GM12878 (cell line): ENCODE measurements around the gene PTP4A1. TPM values are rescaled to one million over a fixed set of nuclear protein-coding genes. Genes with fewer than 3 reads are reported as not detected.

ENCODE experiments used
- ATF7 ChIP-seq: fragments of 450-650 bp; IDR thresholded peaks from 2 replicates; pipeline ENCODE4 v1.6.1; 2016; ENCODE audit warnings: low read depth, mild to moderate bottlenecking
- BRCA1 ChIP-seq: IDR thresholded peaks from 2 replicates; pipeline ENCODE4 v1.6.1; 2011; ENCODE audit warnings: low read depth, low read length, improper control_type of control experiment
- CBFB ChIP-seq: IDR thresholded peaks from 2 replicates; pipeline ENCODE4 v1.6.1; 2016; ENCODE audit warnings: antibody characterized with exemption, low read depth
- CREB1 ChIP-seq: IDR thresholded peaks from 2 replicates; pipeline ENCODE4 v1.6.1; 2012; ENCODE audit warnings: low read depth, mild to moderate bottlenecking, inconsistent platforms
- CTCF ChIP-seq, 3 experiments: IDR thresholded peaks in 2 of 3; conservative IDR thresholded peaks in 1 of 3; 2 replicates each; pipeline ENCODE4 v1.5.1; 2011; ENCODE audit warnings: low read depth in 3 of 3, low read length in 3 of 3, mild to moderate bottlenecking in 3 of 3, control low read depth in 2 of 3, moderate library complexity in 2 of 3, inconsistent platforms in 1 of 3, mixed read lengths in 1 of 3; ENCODE audit not compliant: control insufficient read depth in 2 of 3, insufficient read depth in 1 of 3; ENCODE audit errors: extremely low read depth in 1 of 3
- FOXM1 ChIP-seq: IDR thresholded peaks from 2 replicates; pipeline ENCODE4 v1.6.1; 2012; ENCODE audit warnings: low read depth, mild to moderate bottlenecking, inconsistent platforms, low read length, moderate library complexity
- KDM1A ChIP-seq: fragments of 200-600 bp; sonication (generic); IDR thresholded peaks from 2 replicates; pipeline ENCODE4 v1.6.1; 2016; ENCODE audit warnings: borderline replicate concordance
- LARP7 ChIP-seq: fragments of 450-650 bp; IDR thresholded peaks from 2 replicates; pipeline ENCODE4 v1.6.1; 2017; ENCODE audit warnings: mild to moderate bottlenecking
- NBN ChIP-seq: fragments of 450-650 bp; IDR thresholded peaks from 2 replicates; pipeline ENCODE4 v1.6.1; 2016
- RFX5 ChIP-seq: IDR thresholded peaks from 2 replicates; pipeline ENCODE4 v1.6.1; 2011; ENCODE audit warnings: low read depth, low read length, improper control_type of control experiment
- RUNX3 ChIP-seq: IDR thresholded peaks from 2 replicates; pipeline ENCODE4 v1.6.1; 2012; ENCODE audit warnings: low read length, inconsistent platforms
- SREBF1 ChIP-seq: IDR thresholded peaks from 2 replicates; pipeline ENCODE4 v1.6.1; 2012; ENCODE audit warnings: mild to moderate bottlenecking, low read length
- SUPT20H ChIP-seq: IDR thresholded peaks from 2 replicates; pipeline ENCODE4 v1.6.1; 2011; ENCODE audit warnings: low read depth, mild to moderate bottlenecking, low read length, moderate library complexity, borderline replicate concordance; ENCODE audit not compliant: control insufficient read depth
- TARDBP ChIP-seq: IDR thresholded peaks from 2 replicates; pipeline ENCODE4 v1.6.1; 2016; ENCODE audit warnings: borderline replicate concordance
- TBL1XR1 ChIP-seq: IDR thresholded peaks from 2 replicates; pipeline ENCODE4 v1.6.1; 2012; ENCODE audit warnings: low read depth, low read length, improper control_type of control experiment
- YY1 ChIP-seq: IDR thresholded peaks from 2 replicates; pipeline ENCODE4 v1.6.1; 2011; ENCODE audit warnings: low read depth, mild to moderate bottlenecking, low read length
- ZBTB40 ChIP-seq: fragments of 450-650 bp; IDR thresholded peaks from 2 replicates; pipeline ENCODE4 v1.6.1; 2016; ENCODE audit warnings: mild to moderate bottlenecking, moderate library complexity, borderline replicate concordance
- polyA plus RNA-seq, 11 experiments: library from polyadenylated mRNA; depleted of rRNA in 4 of 11; unstranded in 6 of 11; stranded (reverse) in 5 of 11; fragments of >200 nt; fragmentation: Nextera tagmentation in 4 of 11; fragmentation: Illumina TruSeq in 1 of 11; extraction: Ambion mirVana in 4 of 11; extraction: Trizol in 1 of 11; gene quantifications; 1 replicate in 1 of 11; 2 replicates in 10 of 11; pipeline versions ENCODE4 v1.2.1 to v1.2.3, GENCODE V29; 2011 to 2016; ENCODE audit warnings: inconsistent platforms in 2 of 11, missing spikeins in 2 of 11, low read depth in 1 of 11
- total RNA-seq, 4 experiments: library from RNA; depleted of rRNA in 3 of 4; stranded (reverse); fragments of >200 nt in 3 of 4; fragmentation: Illumina TruSeq in 1 of 4; extraction: Trizol in 1 of 4; gene quantifications; 2 replicates each; pipeline versions ENCODE4 v1.2.1 to v1.2.3, GENCODE V29; 2013 to 2021
- TF ChIP-seq, protein P1 (sequence below): fragments of 450-650 bp; conservative IDR thresholded peaks from 2 replicates; pipeline ENCODE4 v1.6.1; 2017; ENCODE audit warnings: mild to moderate bottlenecking, moderate library complexity
- TF ChIP-seq, protein P2 (sequence below): IDR thresholded peaks from 2 replicates; pipeline ENCODE4 v1.6.1; 2012; ENCODE audit warnings: improper control_type of control experiment, low read depth, low read length; ENCODE audit not compliant: insufficient replicate concordance

Gene PTP4A1
- total and polyA plus RNA-seq, 10 of the 15 experiments (the other 5 are each of a cell fraction or from before 2014, with no cell fraction given), result 8.5 to 190 (median 46.4) TPM; not detected in 2

- TF ChIP-seq ZBTB40 (no peak), RUNX3 (peak; percentile 86), SUPT20H (no peak), KDM1A (no peak), FOXM1 (peak; percentile 64), NBN (peak; percentile 73), SREBF1 (no peak), BRCA1 (no peak), LARP7 (no peak), TARDBP (no peak), YY1 (no peak), CREB1 (peak; percentile 57), ATF7 (peak; percentile 83), TBL1XR1 (peak; percentile 79), CTCF (IDR thresholded peaks at IDR 0.05 in 2 of 3, conservative IDR thresholded peaks at IDR 0.05 in 1 of 3; ENCODE audit: control insufficient read depth in 2 of 3, extremely low read depth in 1 of 3, insufficient read depth in 1 of 3, low read depth in 3 of 3, low read length in 3 of 3) (no peak), RFX5 (no peak), CBFB (peak; percentile 47; the same call in 1 of the 2 replicates)
- TF ChIP-seq, protein P1, sequence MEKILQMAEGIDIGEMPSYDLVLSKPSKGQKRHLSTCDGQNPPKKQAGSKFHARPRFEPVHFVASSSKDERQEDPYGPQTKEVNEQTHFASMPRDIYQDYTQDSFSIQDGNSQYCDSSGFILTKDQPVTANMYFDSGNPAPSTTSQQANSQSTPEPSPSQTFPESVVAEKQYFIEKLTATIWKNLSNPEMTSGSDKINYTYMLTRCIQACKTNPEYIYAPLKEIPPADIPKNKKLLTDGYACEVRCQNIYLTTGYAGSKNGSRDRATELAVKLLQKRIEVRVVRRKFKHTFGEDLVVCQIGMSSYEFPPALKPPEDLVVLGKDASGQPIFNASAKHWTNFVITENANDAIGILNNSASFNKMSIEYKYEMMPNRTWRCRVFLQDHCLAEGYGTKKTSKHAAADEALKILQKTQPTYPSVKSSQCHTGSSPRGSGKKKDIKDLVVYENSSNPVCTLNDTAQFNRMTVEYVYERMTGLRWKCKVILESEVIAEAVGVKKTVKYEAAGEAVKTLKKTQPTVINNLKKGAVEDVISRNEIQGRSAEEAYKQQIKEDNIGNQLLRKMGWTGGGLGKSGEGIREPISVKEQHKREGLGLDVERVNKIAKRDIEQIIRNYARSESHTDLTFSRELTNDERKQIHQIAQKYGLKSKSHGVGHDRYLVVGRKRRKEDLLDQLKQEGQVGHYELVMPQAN, result no peak
- TF ChIP-seq, protein P2, sequence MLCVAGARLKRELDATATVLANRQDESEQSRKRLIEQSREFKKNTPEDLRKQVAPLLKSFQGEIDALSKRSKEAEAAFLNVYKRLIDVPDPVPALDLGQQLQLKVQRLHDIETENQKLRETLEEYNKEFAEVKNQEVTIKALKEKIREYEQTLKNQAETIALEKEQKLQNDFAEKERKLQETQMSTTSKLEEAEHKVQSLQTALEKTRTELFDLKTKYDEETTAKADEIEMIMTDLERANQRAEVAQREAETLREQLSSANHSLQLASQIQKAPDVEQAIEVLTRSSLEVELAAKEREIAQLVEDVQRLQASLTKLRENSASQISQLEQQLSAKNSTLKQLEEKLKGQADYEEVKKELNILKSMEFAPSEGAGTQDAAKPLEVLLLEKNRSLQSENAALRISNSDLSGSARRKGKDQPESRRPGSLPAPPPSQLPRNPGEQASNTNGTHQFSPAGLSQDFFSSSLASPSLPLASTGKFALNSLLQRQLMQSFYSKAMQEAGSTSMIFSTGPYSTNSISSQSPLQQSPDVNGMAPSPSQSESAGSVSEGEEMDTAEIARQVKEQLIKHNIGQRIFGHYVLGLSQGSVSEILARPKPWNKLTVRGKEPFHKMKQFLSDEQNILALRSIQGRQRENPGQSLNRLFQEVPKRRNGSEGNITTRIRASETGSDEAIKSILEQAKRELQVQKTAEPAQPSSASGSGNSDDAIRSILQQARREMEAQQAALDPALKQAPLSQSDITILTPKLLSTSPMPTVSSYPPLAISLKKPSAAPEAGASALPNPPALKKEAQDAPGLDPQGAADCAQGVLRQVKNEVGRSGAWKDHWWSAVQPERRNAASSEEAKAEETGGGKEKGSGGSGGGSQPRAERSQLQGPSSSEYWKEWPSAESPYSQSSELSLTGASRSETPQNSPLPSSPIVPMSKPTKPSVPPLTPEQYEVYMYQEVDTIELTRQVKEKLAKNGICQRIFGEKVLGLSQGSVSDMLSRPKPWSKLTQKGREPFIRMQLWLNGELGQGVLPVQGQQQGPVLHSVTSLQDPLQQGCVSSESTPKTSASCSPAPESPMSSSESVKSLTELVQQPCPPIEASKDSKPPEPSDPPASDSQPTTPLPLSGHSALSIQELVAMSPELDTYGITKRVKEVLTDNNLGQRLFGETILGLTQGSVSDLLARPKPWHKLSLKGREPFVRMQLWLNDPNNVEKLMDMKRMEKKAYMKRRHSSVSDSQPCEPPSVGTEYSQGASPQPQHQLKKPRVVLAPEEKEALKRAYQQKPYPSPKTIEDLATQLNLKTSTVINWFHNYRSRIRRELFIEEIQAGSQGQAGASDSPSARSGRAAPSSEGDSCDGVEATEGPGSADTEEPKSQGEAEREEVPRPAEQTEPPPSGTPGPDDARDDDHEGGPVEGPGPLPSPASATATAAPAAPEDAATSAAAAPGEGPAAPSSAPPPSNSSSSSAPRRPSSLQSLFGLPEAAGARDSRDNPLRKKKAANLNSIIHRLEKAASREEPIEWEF, result no peak
These were observed 19.1 kb upstream of the PTP4A1 start (continued) for GRCh38 chr6:63553208-63553607.
